ENCODE results near the gene SEC22C. TPM values are rescaled to one million over a fixed set of nuclear protein-coding genes. Genes with fewer than 3 reads are reported as not detected.

SEC22C gene
- total and polyA plus RNA-seq, 2 of the 13 experiments (the other 11 are each of a cell fraction or from before 2014, with no cell fraction given): 20.0 to 40.0 TPM

- TF ChIP-seq ARID4A (CRISPR knock-in tag; IDR thresholded peaks at IDR 0.05; ENCODE audit: borderline replicate concordance): peak; percentile 37; the same call in 1 of the 2 replicates
- no peak for TF ChIP-seq HIVEP1 (CRISPR knock-in tag; IDR thresholded peaks at IDR 0.05)
- TF ChIP-seq HDAC1 (CRISPR knock-in tag; IDR thresholded peaks at IDR 0.05): peak; percentile 35; the same call in 1 of the 2 replicates
- TF ChIP-seq PITX1 (CRISPR knock-in tag; IDR thresholded peaks at IDR 0.05): no peak
- TF ChIP-seq ZGPAT (CRISPR knock-in tag; IDR thresholded peaks at IDR 0.05): 0 out of 2 replicates have a peak, but pooled peaks have one; percentile 28
- peak; percentile 50; the same call in 1 of the 2 replicates for TF ChIP-seq ZNF609 (CRISPR knock-in tag; IDR thresholded peaks at IDR 0.05; ENCODE audit: borderline replicate concordance)
- TF ChIP-seq ATRX (CRISPR knock-in tag; IDR thresholded peaks at IDR 0.05; ENCODE audit: borderline replicate concordance): no peak
- 0 out of 2 replicates have a peak, but pooled peaks have one; percentile 27 for TF ChIP-seq DPF2 (CRISPR knock-in tag; IDR thresholded peaks at IDR 0.05; ENCODE audit: borderline replicate concordance, low read depth)
- no peak for TF ChIP-seq ZZZ3 (CRISPR knock-in tag; IDR thresholded peaks at IDR 0.05; ENCODE audit: borderline replicate concordance)
- peak; percentile 14; the same call in 1 of the 2 replicates for TF ChIP-seq RXRB (CRISPR knock-in tag; IDR thresholded peaks at IDR 0.05; ENCODE audit: borderline replicate concordance)
- no peak for TF ChIP-seq IRF9 (CRISPR knock-in tag; IDR thresholded peaks at IDR 0.05; ENCODE audit: borderline replicate concordance)
- TF ChIP-seq XRCC5 (optimal IDR thresholded peaks at IDR 0.05; ENCODE audit: low read length): no peak
- TF ChIP-seq HNRNPL (IDR thresholded peaks at IDR 0.05; ENCODE audit: low read depth, low read length): peak; percentile 65; the same call in 1 of the 2 replicates
- TF ChIP-seq TBX2 (CRISPR knock-in tag; IDR thresholded peaks at IDR 0.05; ENCODE audit: borderline replicate concordance): peak; percentile 67; the same call in 1 of the 2 replicates
- 0 out of 2 replicates have a peak, but pooled peaks have one; percentile 22 for TF ChIP-seq PPARG (CRISPR knock-in tag; conservative IDR thresholded peaks at IDR 0.05)
Observed at GRCh38 chr3:42544492-42545283, 37.1 kb downstream of the SEC22C start (continued).

All from HepG2 (cell line).